GM23338 (cell line): Measurements from ENCODE around the gene ZBTB9. TPM values are rescaled to one million over a fixed set of nuclear protein-coding genes. Genes with fewer than 3 reads are reported as not detected.

Experiments
- ATAC-seq: fragments of 200-7000 bp; cut with Tn5 transposase; 3 replicates; pipeline ENCODE4 v1.9.1; 2020
- DNase-seq: peaks from one replicate; pipeline ENCODE4 v3.0.0-alpha.2; 2015; ENCODE audit warnings: low spot score
- H2AFZ ChIP-seq: fragments of 200-600 bp; sonication (generic); 2 replicates; pipeline ENCODE4 v1.8.0; 2016; ENCODE audit warnings: antibody characterized with exemption, mild to moderate bottlenecking, moderate library complexity
- H3F3A ChIP-seq: fragments of 200-600 bp; sonication (generic); replicated peaks from 2 replicates; pipeline ENCODE4 v1.8.0; 2017; ENCODE audit warnings: antibody characterized with exemption, mixed run types, low read depth
- H3K27ac ChIP-seq: fragments of 200-600 bp; sonication (generic); 2 replicates; pipeline ENCODE4 v1.6.1; 2016; ENCODE audit warnings: low read depth
- H3K27me3 ChIP-seq: fragments of 200-600 bp; sonication (generic); 2 replicates; pipeline ENCODE4 v1.8.0; 2016; ENCODE audit warnings: mild to moderate bottlenecking, mixed run types, moderate library complexity; ENCODE audit not compliant: insufficient read depth
- H3K36me3 ChIP-seq: fragments of 200-600 bp; sonication (generic); 2 replicates; pipeline ENCODE4 v1.8.0; 2016; ENCODE audit warnings: mild to moderate bottlenecking; ENCODE audit not compliant: insufficient read depth
- H3K4me1 ChIP-seq: fragments of 200-600 bp; sonication (generic); 2 replicates; pipeline ENCODE4 v1.8.0; 2016; ENCODE audit warnings: mild to moderate bottlenecking, moderate library complexity; ENCODE audit not compliant: insufficient read depth
- H3K4me2 ChIP-seq: fragments of 200-600 bp; sonication (generic); 2 replicates; pipeline ENCODE4 v1.7.1; 2017; ENCODE audit warnings: mixed run types
- H3K4me3 ChIP-seq: fragments of 200-600 bp; sonication (generic); 2 replicates; pipeline ENCODE4 v1.6.1; 2016; ENCODE audit warnings: mixed run types
- H3K79me2 ChIP-seq: fragments of 200-600 bp; sonication (generic); replicated peaks from 2 replicates; pipeline ENCODE4 v1.8.0; 2017; ENCODE audit warnings: mild to moderate bottlenecking; ENCODE audit not compliant: insufficient read depth
- H3K9me2 ChIP-seq: fragments of 200-600 bp; sonication (generic); 2 replicates; pipeline ENCODE4 v1.8.0; 2017; ENCODE audit not compliant: insufficient read depth
- H4K20me1 ChIP-seq: fragments of 200-600 bp; sonication (generic); replicated peaks from 2 replicates; pipeline ENCODE4 v1.8.0; 2017; ENCODE audit warnings: mild to moderate bottlenecking; ENCODE audit not compliant: insufficient read depth
- H3K27ac Mint-ChIP-seq: 2 replicates; pipeline ENCODE4 v1.8.0; 2020; ENCODE audit warnings: inconsistent platforms, mild to moderate bottlenecking, moderate library complexity, mixed read lengths
- H3K27me3 Mint-ChIP-seq: 3 replicates; pipeline ENCODE4 v1.8.0; 2022; ENCODE audit warnings: low read depth, mild to moderate bottlenecking, moderate library complexity, mixed read lengths, inconsistent platforms; ENCODE audit not compliant: insufficient read depth, poor library complexity
- H3K36me3 Mint-ChIP-seq: 3 replicates; pipeline ENCODE4 v1.8.0; 2021; ENCODE audit warnings: low read depth, mild to moderate bottlenecking, inconsistent platforms, moderate library complexity, mixed read lengths
- H3K4me1 Mint-ChIP-seq: 3 replicates; pipeline ENCODE4 v1.8.0; 2020; ENCODE audit warnings: mild to moderate bottlenecking, inconsistent platforms, mixed read lengths
- H3K4me3 Mint-ChIP-seq: 3 replicates; pipeline ENCODE4 v1.8.0; 2021; ENCODE audit warnings: moderate library complexity, mild to moderate bottlenecking, inconsistent platforms, mixed read lengths
- H3K9me3 Mint-ChIP-seq: 3 replicates; pipeline ENCODE4 v1.8.0; 2020; ENCODE audit warnings: moderate library complexity, mild to moderate bottlenecking, inconsistent platforms, mixed read lengths
- CREB1 ChIP-seq: fragments of 250-450 bp; sonication (Bioruptor Pico); IDR thresholded peaks from 2 replicates; pipeline ENCODE4 v1.5.0; 2020; ENCODE audit warnings: low read depth, mild to moderate bottlenecking, moderate library complexity
- EZH2 ChIP-seq: fragments of 200-600 bp; sonication (generic); IDR thresholded peaks from one replicate; pipeline ENCODE4 v1.8.0; 2017; ENCODE audit warnings: antibody characterized with exemption, mild to moderate bottlenecking, low read depth; ENCODE audit not compliant: unreplicated experiment
- EZH2phosphoT487 ChIP-seq: fragments of 200-600 bp; sonication (generic); IDR thresholded peaks from one replicate; pipeline ENCODE4 v1.8.1; 2018; ENCODE audit warnings: antibody characterized with exemption; ENCODE audit not compliant: unreplicated experiment
- JUNB ChIP-seq: IDR thresholded peaks from one replicate; pipeline ENCODE4 v1.6.1; 2016; ENCODE audit warnings: antibody characterized with exemption; ENCODE audit not compliant: unreplicated experiment
- NANOG ChIP-seq: IDR thresholded peaks from 2 replicates; pipeline ENCODE4 v1.6.1; 2016; ENCODE audit warnings: antibody characterized with exemption, borderline replicate concordance
- POLR2AphosphoS5 ChIP-seq: IDR thresholded peaks from 2 replicates; pipeline ENCODE4 v1.6.1; 2016; ENCODE audit warnings: antibody characterized with exemption, low read depth
- STAT1 ChIP-seq: IDR thresholded peaks from one replicate; pipeline ENCODE4 v1.6.1; 2016; ENCODE audit warnings: antibody characterized with exemption; ENCODE audit not compliant: unreplicated experiment
- ZNF114 ChIP-seq: fragments of 250-450 bp; sonication (Bioruptor Pico); IDR thresholded peaks from 2 replicates; pipeline ENCODE4 v1.5.0; 2020; ENCODE audit warnings: mild to moderate bottlenecking, moderate library complexity
- ZNF331 ChIP-seq: fragments of 250-450 bp; sonication (Bioruptor Pico); IDR thresholded peaks from 2 replicates; pipeline ENCODE4 v1.5.0; 2020; ENCODE audit warnings: low read depth, mild to moderate bottlenecking, moderate library complexity
- polyA plus RNA-seq: library from polyadenylated mRNA; unstranded; fragments of >200 nt; fragmentation: Nextera tagmentation; extraction: Ambion mirVana; gene quantifications from 2 replicates; pipeline ENCODE4 v1.2.1, GENCODE V29; 2016
- total RNA-seq: library from RNA; depleted of rRNA; stranded (reverse); fragments of >200 nt; shearing (Covaris generic); gene quantifications from 2 replicates; pipeline ENCODE4 v1.2.3, GENCODE V29; 2014
- TF ChIP-seq, protein P1 (sequence below), 2 experiments: fragments of 200-600 bp in 1 of 2; sonication (generic) in 1 of 2; conservative IDR thresholded peaks; 2 replicates each; pipeline versions ENCODE4 v1.5.1 to v1.6.1; 2016 to 2017; ENCODE audit warnings: antibody characterized with exemption in 2 of 2, low read depth in 2 of 2, mild to moderate bottlenecking in 2 of 2, moderate library complexity in 1 of 2
- TF ChIP-seq, protein P2 (sequence below): IDR thresholded peaks from 2 replicates; pipeline ENCODE4 v1.6.1; 2016; ENCODE audit warnings: antibody characterized with exemption
- TF ChIP-seq, protein P3 (sequence below): fragments of 250-450 bp; sonication (Bioruptor Pico); IDR thresholded peaks from 2 replicates; pipeline ENCODE4 v1.5.0; 2020; ENCODE audit warnings: mild to moderate bottlenecking, moderate library complexity
- TF ChIP-seq, protein P4 (sequence below): IDR thresholded peaks from one replicate; pipeline ENCODE4 v1.6.1; 2018; ENCODE audit warnings: antibody characterized with exemption; ENCODE audit not compliant: unreplicated experiment

The ZBTB9 gene
- total and polyA plus RNA-seq, 2 experiments from 2014 or later: 13.5 to 17.9 TPM

DNA sequence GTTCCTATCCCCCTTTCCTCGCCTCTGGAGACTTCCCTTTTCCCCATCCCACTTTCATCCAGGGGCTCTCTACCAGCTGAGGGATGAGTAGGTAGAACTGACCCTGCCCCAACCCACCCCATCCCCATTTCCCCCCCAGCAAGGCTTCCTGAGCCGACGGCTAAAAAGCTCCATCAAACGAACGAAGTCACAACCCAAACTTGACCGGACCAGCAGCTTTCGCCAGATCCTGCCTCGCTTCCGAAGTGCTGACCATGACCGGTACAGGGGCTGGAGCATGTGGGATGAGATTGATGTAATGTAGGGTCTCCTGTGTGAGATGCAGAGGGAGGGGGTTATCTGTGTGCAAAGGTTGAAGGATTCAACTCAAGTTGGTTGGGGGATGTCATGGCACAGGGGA is 21.8 kb upstream of the ZBTB9 start:
- DNase-seq: no peak
- Mint-ChIP-seq H3K27me3 (peaks cover 24% of the 10 kb centered on the region), H3K4me1 (peaks cover 54% of the 10 kb centered on the region), H3K9me3 (no peaks in the 10 kb centered on the region), H3K27ac (peak overlapping the region; percentile 90), H3K4me3 (peak overlapping the region; percentile 80), H3K36me3 (peaks cover 53% of the 10 kb centered on the region)
- TF ChIP-seq, protein P1, sequence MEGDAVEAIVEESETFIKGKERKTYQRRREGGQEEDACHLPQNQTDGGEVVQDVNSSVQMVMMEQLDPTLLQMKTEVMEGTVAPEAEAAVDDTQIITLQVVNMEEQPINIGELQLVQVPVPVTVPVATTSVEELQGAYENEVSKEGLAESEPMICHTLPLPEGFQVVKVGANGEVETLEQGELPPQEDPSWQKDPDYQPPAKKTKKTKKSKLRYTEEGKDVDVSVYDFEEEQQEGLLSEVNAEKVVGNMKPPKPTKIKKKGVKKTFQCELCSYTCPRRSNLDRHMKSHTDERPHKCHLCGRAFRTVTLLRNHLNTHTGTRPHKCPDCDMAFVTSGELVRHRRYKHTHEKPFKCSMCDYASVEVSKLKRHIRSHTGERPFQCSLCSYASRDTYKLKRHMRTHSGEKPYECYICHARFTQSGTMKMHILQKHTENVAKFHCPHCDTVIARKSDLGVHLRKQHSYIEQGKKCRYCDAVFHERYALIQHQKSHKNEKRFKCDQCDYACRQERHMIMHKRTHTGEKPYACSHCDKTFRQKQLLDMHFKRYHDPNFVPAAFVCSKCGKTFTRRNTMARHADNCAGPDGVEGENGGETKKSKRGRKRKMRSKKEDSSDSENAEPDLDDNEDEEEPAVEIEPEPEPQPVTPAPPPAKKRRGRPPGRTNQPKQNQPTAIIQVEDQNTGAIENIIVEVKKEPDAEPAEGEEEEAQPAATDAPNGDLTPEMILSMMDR (conservative IDR thresholded peaks at IDR 0.05; ENCODE audit: low read depth in 2 of 2): no peak
- TF ChIP-seq, protein P2, sequence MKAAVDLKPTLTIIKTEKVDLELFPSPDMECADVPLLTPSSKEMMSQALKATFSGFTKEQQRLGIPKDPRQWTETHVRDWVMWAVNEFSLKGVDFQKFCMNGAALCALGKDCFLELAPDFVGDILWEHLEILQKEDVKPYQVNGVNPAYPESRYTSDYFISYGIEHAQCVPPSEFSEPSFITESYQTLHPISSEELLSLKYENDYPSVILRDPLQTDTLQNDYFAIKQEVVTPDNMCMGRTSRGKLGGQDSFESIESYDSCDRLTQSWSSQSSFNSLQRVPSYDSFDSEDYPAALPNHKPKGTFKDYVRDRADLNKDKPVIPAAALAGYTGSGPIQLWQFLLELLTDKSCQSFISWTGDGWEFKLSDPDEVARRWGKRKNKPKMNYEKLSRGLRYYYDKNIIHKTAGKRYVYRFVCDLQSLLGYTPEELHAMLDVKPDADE: no peak
- TF ChIP-seq STAT1 (no peak), NANOG (no peak), CREB1 (CRISPR knock-in tag) (no peak), EZH2phosphoT487 (no peak), EZH2 (no peak), ZNF331 (CRISPR knock-in tag) (no peak), ZNF114 (CRISPR knock-in tag) (no peak), JUNB (no peak), POLR2AphosphoS5 (no peak)
- TF ChIP-seq, protein P3, sequence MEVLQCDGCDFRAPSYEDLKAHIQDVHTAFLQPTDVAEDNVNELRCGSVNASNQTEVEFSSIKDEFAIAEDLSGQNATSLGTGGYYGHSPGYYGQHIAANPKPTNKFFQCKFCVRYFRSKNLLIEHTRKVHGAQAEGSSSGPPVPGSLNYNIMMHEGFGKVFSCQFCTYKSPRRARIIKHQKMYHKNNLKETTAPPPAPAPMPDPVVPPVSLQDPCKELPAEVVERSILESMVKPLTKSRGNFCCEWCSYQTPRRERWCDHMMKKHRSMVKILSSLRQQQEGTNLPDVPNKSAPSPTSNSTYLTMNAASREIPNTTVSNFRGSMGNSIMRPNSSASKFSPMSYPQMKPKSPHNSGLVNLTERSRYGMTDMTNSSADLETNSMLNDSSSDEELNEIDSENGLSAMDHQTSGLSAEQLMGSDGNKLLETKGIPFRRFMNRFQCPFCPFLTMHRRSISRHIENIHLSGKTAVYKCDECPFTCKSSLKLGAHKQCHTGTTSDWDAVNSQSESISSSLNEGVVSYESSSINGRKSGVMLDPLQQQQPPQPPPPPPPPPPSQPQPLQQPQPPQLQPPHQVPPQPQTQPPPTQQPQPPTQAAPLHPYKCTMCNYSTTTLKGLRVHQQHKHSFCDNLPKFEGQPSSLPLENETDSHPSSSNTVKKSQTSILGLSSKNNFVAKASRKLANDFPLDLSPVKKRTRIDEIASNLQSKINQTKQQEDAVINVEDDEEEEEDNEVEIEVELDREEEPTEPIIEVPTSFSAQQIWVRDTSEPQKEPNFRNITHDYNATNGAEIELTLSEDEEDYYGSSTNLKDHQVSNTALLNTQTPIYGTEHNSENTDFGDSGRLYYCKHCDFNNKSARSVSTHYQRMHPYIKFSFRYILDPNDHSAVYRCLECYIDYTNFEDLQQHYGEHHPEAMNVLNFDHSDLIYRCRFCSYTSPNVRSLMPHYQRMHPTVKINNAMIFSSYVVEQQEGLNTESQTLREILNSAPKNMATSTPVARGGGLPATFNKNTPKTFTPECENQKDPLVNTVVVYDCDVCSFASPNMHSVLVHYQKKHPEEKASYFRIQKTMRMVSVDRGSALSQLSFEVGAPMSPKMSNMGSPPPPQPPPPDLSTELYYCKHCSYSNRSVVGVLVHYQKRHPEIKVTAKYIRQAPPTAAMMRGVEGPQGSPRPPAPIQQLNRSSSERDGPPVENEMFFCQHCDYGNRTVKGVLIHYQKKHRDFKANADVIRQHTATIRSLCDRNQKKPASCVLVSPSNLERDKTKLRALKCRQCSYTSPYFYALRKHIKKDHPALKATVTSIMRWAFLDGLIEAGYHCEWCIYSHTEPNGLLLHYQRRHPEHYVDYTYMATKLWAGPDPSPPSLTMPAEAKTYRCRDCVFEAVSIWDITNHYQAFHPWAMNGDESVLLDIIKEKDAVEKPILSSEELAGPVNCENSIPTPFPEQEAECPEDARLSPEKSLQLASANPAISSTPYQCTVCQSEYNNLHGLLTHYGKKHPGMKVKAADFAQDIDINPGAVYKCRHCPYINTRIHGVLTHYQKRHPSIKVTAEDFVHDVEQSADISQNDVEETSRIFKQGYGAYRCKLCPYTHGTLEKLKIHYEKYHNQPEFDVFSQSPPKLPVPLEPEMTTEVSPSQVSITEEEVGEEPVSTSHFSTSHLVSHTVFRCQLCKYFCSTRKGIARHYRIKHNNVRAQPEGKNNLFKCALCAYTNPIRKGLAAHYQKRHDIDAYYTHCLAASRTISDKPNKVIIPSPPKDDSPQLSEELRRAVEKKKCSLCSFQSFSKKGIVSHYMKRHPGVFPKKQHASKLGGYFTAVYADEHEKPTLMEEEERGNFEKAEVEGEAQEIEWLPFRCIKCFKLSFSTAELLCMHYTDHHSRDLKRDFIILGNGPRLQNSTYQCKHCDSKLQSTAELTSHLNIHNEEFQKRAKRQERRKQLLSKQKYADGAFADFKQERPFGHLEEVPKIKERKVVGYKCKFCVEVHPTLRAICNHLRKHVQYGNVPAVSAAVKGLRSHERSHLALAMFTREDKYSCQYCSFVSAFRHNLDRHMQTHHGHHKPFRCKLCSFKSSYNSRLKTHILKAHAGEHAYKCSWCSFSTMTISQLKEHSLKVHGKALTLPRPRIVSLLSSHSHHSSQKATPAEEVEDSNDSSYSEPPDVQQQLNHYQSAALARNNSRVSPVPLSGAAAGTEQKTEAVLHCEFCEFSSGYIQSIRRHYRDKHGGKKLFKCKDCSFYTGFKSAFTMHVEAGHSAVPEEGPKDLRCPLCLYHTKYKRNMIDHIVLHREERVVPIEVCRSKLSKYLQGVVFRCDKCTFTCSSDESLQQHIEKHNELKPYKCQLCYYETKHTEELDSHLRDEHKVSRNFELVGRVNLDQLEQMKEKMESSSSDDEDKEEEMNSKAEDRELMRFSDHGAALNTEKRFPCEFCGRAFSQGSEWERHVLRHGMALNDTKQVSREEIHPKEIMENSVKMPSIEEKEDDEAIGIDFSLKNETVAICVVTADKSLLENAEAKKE: no peak
- TF ChIP-seq, protein P4, sequence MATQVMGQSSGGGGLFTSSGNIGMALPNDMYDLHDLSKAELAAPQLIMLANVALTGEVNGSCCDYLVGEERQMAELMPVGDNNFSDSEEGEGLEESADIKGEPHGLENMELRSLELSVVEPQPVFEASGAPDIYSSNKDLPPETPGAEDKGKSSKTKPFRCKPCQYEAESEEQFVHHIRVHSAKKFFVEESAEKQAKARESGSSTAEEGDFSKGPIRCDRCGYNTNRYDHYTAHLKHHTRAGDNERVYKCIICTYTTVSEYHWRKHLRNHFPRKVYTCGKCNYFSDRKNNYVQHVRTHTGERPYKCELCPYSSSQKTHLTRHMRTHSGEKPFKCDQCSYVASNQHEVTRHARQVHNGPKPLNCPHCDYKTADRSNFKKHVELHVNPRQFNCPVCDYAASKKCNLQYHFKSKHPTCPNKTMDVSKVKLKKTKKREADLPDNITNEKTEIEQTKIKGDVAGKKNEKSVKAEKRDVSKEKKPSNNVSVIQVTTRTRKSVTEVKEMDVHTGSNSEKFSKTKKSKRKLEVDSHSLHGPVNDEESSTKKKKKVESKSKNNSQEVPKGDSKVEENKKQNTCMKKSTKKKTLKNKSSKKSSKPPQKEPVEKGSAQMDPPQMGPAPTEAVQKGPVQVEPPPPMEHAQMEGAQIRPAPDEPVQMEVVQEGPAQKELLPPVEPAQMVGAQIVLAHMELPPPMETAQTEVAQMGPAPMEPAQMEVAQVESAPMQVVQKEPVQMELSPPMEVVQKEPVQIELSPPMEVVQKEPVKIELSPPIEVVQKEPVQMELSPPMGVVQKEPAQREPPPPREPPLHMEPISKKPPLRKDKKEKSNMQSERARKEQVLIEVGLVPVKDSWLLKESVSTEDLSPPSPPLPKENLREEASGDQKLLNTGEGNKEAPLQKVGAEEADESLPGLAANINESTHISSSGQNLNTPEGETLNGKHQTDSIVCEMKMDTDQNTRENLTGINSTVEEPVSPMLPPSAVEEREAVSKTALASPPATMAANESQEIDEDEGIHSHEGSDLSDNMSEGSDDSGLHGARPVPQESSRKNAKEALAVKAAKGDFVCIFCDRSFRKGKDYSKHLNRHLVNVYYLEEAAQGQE: no peak
- Histone ChIP-seq H4K20me1 (no peaks in the 10 kb centered on the region; the same call in 1 of the 2 replicates), H2AFZ (no peak overlapping the region), H3K27me3 (no peaks in the 10 kb centered on the region), H3K27ac (peak overlapping the region; percentile 100), H3K4me3 (peak overlapping the region; percentile 64), H3K9me2 (no peaks in the 10 kb centered on the region), H3K4me2 (peak overlapping the region; percentile 90), H3F3A (peaks cover 23% of the 10 kb centered on the region; the same call in 1 of the 2 replicates), H3K4me1 (peaks cover 54% of the 10 kb centered on the region), H3K79me2 (peaks cover 66% of the 10 kb centered on the region), H3K36me3 (peaks cover 28% of the 10 kb centered on the region)
- ATAC-seq: no peak
